ENCODE results near the gene BASP1. TPM values are rescaled to one million over a fixed set of nuclear protein-coding genes. Genes with fewer than 3 reads are reported as not detected.
"Not testable (repeated sequence)": the region's sequence is repeated elsewhere in the genome, so short reads cannot be mapped to it uniquely, and the experiment has no call there.

Gene BASP1
- total RNA-seq, 2 experiments from 2014 or later = 0.13 TPM; not detected in 1

- ChIA-PET POLR2A (no interaction called here), CTCF (no interaction called here)
Measured at GRCh38 chr5:17278931-17279330, 61.5 kb downstream of the BASP1 start.

- POLR2A ChIA-PET = no interaction called here
- CTCF ChIA-PET = interaction anchor here (1.0 kb wide), 1 partner anchor 27 kb away, joined by 3 read pairs; no protein-coding TSS in a partner anchor
Measured at GRCh38 chr5:17279487-17279886, 62.1 kb downstream of the BASP1 start.

GRCh38 chr5:17282283-17283120 lies 65.1 kb downstream of the BASP1 start:
- POLR2A ChIA-PET = no interaction called here
- CTCF ChIA-PET = no interaction called here

- POLR2A ChIA-PET = no interaction called here
- CTCF ChIA-PET = no interaction called here
Measured at GRCh38 chr5:17283121-17283415, 65.6 kb downstream of the BASP1 start.

GRCh38 chr5:17287501-17288155 lies 70.2 kb downstream of the BASP1 start:
- ChIA-PET CTCF (no interaction called here), POLR2A (no interaction called here)

- ChIA-PET POLR2A (no interaction called here), CTCF (no interaction called here)
Measured at GRCh38 chr5:17288570-17288969, 71.1 kb downstream of the BASP1 start.

GRCh38 chr5:17289681-17290539 lies 72.5 kb downstream of the BASP1 start:
- POLR2A ChIA-PET = no interaction called here
- CTCF ChIA-PET = no interaction called here

- POLR2A ChIA-PET = no interaction called here
- CTCF ChIA-PET = no interaction called here
Measured at GRCh38 chr5:17290540-17290974, 73.1 kb downstream of the BASP1 start.

GRCh38 chr5:17292434-17293015 lies 75.1 kb downstream of the BASP1 start:
- ChIA-PET CTCF (no interaction called here), POLR2A (no interaction called here)

GRCh38 chr5:17294639-17295311 lies 77.3 kb downstream of the BASP1 start:
- ChIA-PET POLR2A (no interaction called here), CTCF (no interaction called here)

- ChIA-PET POLR2A (no interaction called here), CTCF (no interaction called here)
Measured at GRCh38 chr5:17295671-17296070, 78.2 kb downstream of the BASP1 start.

- CTCF ChIA-PET = no interaction called here
- POLR2A ChIA-PET = no interaction called here
Measured at GRCh38 chr5:17302106-17302505, 84.7 kb downstream of the BASP1 start.

GRCh38 chr5:17302604-17303003 lies 85.2 kb downstream of the BASP1 start:
- POLR2A ChIA-PET = no interaction called here

GRCh38 chr5:17304282-17304681 lies 86.9 kb downstream of the BASP1 start:
- ChIA-PET CTCF (no interaction called here), POLR2A (no interaction called here)

More at GRCh38 chr5:17302604-17303003, 85.2 kb downstream of the BASP1 start:
- CTCF ChIA-PET = no interaction called here

- CTCF ChIA-PET = no interaction called here
- POLR2A ChIA-PET = no interaction called here
Measured at GRCh38 chr5:17305017-17305416, 87.6 kb downstream of the BASP1 start.

GRCh38 chr5:17305964-17306725 lies 88.7 kb downstream of the BASP1 start:
- CTCF ChIA-PET = no interaction called here
- POLR2A ChIA-PET = no interaction called here

GRCh38 chr5:17306726-17307091 lies 89.3 kb downstream of the BASP1 start:
- CTCF ChIA-PET = no interaction called here

GRCh38 chr5:17307440-17307839 lies 90.0 kb downstream of the BASP1 start:
- CTCF ChIA-PET, POLR2A ChIA-PET: not testable (repeated sequence)

More at GRCh38 chr5:17306726-17307091, 89.3 kb downstream of the BASP1 start:
- POLR2A ChIA-PET = no interaction called here

GRCh38 chr5:17308326-17309065 lies 91.1 kb downstream of the BASP1 start:
- CTCF ChIA-PET = no interaction called here

More at GRCh38 chr5:17308326-17309065, 91.1 kb downstream of the BASP1 start:
- POLR2A ChIA-PET = no interaction called here

Measured in activated CD8-positive, alpha-beta memory T cell treated with anti-CD3 and anti-CD28 coated beads for 36 hours (primary cell).